AG09309 (cell line): ENCODE measurements around the gene DUSP9.
"Not testable (repeated sequence)": the region's sequence is repeated elsewhere in the genome, so short reads cannot be mapped to it uniquely, and the experiment has no call there.

Experiments
- DNase-seq: peaks from one replicate; pipeline ENCODE4 v3.0.0-alpha.2; 2010; ENCODE audit warnings: low read depth
- H3K4me3 ChIP-seq: 2 replicates; pipeline ENCODE4 v1.5.1; 2011; ENCODE audit warnings: mild to moderate bottlenecking, low read depth, low read length, moderate library complexity; ENCODE audit not compliant: control insufficient read depth
- CTCF ChIP-seq: IDR thresholded peaks from 2 replicates; pipeline ENCODE4 v1.5.1; 2011; ENCODE audit warnings: mild to moderate bottlenecking, low read depth, low read length, inconsistent platforms; ENCODE audit not compliant: insufficient read depth, control insufficient read depth; ENCODE audit errors: missing control alignments

Gene DUSP9

DNA sequence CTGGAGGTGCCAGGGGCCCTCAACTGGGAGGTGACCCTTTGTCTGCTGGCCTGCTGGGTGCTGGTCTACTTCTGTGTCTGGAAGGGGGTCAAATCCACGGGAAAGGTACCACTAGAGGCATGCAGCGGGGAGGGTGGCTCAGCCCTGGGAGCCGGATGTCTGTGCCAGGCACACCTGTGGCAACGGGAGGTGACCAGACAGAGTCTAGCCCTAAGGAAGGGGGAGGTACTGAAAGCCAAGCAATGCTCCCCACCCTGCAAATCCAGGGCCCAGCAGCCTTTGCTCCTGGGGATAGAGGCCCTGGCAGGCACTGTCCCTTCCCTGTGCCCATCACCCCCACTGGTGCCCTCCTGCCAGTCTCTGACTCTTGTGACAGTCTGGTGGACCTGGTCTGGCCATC lies 45.0 kb downstream of the DUSP9 start:
- H3K4me3 ChIP-seq = no peak overlapping the region
- DNase-seq = no peak
- no peak for TF ChIP-seq CTCF

DNA sequence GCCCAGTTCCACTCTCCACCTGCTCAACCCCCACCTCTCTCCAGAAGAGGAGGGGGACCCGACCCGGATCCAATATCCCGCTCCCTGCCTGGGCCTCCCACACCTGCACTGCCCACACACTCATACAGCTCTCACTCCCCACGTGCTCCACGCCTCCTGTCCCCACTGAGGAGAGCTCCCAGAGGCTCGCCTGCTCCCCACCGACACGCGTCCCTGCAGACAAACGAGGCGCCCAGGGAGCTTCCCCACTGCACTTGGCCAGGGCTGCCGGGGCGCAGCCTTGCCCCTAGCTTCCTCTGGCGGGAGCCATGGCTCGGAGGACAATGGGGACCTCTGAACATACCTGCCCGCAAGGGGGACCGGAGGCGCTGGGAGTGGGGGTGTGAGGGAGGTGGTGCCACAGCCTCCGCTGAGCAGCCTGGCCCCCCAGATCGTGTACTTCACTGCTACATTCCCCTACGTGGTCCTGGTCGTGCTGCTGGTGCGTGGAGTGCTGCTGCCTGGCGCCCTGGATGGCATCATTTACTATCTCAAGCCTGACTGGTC lies 45.7 kb downstream of the DUSP9 start:
- no peak for DNase-seq
- H3K4me3 ChIP-seq = no peak overlapping the region
- no peak for TF ChIP-seq CTCF

GRCh38 chrX:153693216-153694086 lies 46.4 kb downstream of the DUSP9 start:
- no peak for TF ChIP-seq CTCF
- DNase-seq = no peak
- H3K4me3 ChIP-seq = no peak overlapping the region

- not testable (repeated sequence) for H3K4me3 ChIP-seq, DNase-seq
These were observed 47.3 kb downstream of the DUSP9 start for GRCh38 chrX:153694256-153694655.

GRCh38 chrX:153694687-153695270 lies 47.8 kb downstream of the DUSP9 start:
- DNase-seq = no peak
- TF ChIP-seq CTCF = no peak
- H3K4me3 ChIP-seq = no peak overlapping the region

- no peak for DNase-seq
- no peak for TF ChIP-seq CTCF
These were observed 49.1 kb downstream of the DUSP9 start for GRCh38 chrX:153696100-153696499.

DNA sequence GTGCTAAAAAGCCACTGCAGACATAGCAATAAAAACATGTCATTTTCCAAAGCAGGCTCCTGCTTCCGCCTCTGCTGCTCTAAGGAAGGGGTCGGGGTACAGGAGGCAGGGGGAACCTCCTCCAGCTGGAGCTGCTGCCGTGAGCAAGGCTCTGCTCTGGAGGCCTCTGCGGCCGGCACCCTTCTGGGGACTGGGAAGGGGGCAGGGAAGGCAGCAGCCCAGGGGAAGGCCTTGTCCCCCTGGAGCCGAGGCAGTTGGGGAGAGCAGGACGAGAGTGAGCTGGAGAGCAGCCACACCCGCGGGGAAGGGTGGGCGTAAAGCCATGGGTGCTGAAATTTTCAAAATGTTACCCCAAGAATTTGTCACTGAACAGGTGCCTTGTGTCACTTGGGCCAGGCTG lies 49.5 kb downstream of the DUSP9 start:
- H3K4me3 ChIP-seq = not testable (repeated sequence)

More at GRCh38 chrX:153696100-153696499, 49.1 kb downstream of the DUSP9 start:
- no peak overlapping the region for H3K4me3 ChIP-seq

DNA sequence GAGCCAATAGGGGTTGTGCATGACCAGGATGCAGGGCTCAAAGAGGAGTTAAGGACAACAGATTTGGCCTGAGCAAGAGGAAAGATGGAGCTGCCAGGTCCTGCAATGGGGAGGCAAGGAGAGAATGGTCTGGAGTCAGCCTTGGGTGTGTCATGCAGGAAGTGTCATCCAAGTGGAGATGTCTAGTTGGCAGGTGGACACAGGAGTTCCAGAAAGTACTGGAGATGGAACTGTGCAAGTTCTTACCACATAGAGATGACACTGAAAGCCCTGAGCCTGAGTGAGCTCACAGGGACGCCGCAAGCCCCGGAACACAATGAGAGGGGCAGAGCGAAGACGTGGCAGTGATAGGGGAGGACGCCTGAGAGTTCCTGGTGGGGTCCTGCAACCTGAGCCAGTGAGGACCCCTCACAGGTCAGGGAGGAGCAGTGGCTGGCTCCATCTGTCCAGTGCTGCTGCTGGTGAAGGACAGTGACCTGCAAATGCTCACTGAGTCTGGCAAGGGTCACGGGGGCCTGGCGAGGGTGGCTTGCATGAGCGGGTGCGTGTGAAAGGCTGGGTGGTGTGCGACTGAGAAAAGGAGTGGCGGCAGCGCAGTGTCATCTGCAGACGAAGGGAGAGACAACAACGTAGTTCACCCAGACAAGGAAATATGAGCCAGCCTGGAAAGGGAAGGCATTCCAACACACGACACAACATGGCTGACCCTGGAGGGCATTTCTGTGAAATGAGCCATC lies 50.2 kb downstream of the DUSP9 start:
- DNase-seq, H3K4me3 ChIP-seq: not testable (repeated sequence)

More for the DNA sequence above, 49.5 kb downstream of the DUSP9 start:
- not testable (repeated sequence) for DNase-seq
